GM18873 (cell line): ENCODE measurements around the gene HIPK4.
A peak's percentile ranks its signal among the peaks of the same experiment; 100 is the strongest.
"Not testable (repeated sequence)": the region's sequence is repeated elsewhere in the genome, so short reads cannot be mapped to it uniquely, and the experiment has no call there.

ENCODE experiments used
- ATAC-seq: cut with Tn5 transposase; IDR thresholded peaks from one replicate; pipeline ENCODE4 v1.9.1; 2021; ENCODE audit warnings: mild to moderate bottlenecking, moderate library complexity, moderate number of reproducible peaks; ENCODE audit not compliant: unreplicated experiment, low FRiP score

HIPK4 gene, protein sequence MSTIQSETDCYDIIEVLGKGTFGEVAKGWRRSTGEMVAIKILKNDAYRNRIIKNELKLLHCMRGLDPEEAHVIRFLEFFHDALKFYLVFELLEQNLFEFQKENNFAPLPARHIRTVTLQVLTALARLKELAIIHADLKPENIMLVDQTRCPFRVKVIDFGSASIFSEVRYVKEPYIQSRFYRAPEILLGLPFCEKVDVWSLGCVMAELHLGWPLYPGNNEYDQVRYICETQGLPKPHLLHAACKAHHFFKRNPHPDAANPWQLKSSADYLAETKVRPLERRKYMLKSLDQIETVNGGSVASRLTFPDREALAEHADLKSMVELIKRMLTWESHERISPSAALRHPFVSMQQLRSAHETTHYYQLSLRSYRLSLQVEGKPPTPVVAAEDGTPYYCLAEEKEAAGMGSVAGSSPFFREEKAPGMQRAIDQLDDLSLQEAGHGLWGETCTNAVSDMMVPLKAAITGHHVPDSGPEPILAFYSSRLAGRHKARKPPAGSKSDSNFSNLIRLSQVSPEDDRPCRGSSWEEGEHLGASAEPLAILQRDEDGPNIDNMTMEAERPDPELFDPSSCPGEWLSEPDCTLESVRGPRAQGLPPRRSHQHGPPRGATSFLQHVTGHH

DNA sequence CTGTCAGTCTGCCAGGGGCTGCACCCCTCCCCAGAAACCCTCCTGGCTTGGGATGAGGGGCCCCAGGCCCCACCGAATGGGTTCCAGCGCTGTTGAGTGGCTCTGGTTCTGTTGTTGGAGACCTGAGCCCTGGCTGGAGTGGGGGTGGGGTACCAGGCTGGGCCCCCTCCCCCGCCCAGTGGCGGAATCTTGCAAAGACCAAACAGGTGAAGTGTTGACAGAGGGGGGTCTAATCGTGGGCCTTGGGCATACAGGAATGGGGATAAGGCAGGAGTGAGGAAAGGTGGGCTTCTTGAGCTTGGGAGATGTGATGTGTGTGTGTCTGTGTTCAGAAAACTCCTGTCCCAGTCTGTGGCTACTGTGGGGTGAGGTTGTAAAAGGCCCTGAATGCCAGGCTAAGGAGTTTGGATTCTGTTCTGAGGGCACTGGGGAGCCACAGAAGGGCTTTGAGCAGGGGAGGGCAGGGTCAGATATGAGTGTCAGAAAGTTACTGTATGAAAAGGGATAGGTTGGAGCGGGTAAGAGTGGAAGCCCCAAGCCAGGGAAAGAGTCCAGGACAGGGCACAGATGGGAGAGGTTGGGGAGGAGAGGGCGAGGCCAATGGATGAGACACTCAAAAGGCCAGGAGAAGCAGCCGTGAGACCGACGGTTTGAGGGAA lies at the start of gene HIPK4:
Gene HIPK4 (minus strand): TSS at position 98 of the 659 bp plus-strand sequence. CDS start 279 bp downstream, outside the sequence.
- no peak for ATAC-seq

DNA sequence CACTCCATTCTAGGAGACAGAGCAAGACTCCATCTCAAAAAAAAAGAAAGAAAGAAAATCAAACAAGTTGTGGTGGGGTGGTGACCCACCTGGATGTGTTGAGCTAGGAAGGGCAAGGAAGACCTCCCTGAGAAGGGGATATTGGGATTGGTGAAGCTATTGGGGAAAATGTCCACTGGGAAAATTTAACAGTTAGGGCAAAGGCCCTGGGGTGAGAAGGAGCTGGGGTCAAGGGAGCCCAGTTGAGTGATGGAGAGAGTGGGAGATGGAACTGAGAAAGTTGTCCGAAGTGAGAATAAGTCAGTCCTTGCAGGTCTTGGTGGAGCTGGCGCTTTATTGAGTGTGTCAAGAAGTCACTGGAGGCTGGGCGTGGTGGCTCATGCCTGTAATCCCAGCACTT lies 48.3 kb upstream of the HIPK4 start:
- no peak for ATAC-seq

DNA sequence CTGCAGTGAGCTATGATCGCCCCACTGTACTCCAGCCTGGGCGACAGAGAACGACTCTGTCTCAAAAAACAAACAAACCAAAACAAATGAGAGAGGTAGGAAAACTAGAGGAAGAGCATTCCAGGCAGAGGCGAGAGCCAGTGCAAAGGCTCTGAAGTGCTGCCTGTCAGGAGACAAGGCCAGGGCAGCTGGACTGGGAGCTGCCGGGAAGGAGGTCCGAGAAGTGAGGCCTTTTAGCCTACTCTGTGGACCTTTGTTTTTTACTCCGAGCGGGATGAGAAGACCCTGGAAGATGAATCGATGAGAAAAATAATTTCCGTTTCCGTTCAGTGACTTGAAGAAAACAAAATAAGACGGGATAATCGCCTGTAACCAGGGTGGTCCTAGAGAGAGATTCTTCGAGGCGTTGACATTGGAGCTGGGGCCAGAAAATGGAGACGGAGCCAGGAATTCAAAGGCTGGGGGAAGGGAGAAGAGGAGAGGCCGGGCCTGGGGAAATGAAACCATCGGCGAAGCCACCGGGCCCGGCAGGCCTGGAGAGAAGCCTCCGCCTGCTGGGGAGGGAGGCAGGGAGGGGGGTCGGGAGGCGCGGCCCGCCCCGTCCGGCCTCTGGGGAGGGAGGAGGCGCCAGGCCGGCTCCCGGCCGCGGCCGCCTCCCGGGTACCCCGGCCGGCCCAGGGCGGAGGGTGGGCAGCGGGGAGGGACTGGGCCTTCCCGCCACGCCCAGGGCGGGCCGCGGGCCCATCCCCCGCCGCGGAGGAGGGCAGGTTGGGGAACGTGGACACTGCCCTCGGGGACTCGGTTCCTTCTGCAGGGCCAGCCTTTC lies 43.6 kb upstream of the HIPK4 start:
- no peak for ATAC-seq

DNA sequence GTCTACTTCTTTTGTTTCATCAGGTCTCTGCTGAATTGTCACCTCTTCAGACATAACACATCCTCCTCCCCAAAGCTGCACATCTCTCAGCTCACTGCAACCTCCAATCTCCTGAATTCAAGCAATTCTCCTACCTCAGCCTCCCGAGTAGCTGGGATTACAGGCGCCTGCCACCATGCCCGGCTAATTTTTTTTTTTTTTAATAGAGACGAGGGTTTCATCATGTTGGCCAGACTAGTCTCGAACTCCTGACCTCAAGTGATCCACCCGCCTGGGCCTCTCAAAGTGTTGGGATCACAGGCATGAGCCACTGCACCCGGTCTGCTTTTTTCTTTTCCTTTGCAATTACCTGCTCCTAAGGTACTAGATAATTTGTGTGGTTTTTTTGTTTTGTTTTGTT lies 42.8 kb upstream of the HIPK4 start:
- ATAC-seq, result not testable (repeated sequence)

DNA sequence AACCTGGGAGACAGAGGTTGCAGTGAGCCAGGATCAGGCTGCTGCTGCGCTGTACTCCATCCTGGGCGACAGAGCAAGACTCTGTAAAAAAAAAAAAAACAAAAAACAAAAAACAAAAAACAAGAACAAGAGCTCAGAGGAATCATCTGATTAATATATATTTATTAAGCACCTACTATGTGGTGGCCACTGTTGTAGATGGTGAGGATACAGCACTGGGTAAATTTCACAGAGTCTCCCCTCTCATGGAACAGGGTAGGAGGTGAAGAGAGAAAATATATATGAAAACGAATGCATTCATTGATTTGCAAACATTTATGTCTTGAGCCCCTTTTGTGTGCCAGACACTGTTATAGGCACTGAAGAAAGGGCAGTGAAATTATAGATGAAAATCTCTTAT lies 41.7 kb upstream of the HIPK4 start:
- no peak for ATAC-seq

DNA sequence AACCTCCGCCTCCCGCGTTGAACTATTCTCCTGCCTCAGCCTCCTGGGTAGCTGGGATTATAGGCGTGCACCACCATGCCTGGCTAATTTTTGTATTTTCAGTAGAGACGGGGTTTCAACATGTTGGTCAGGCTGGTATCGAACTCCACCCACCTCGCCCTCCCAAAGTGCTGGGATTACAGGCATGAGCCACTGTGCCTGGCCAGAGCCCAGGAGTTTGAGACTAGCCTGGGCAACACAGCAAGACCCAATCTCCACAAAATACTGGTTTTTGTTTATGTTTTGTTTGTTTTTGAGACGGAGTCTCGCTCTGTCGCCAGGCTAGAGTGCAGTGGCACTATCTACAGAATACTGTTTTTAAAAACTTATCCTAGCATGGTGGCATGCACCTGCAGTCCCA lies 40.3 kb upstream of the HIPK4 start:
- not testable (repeated sequence) for ATAC-seq

DNA sequence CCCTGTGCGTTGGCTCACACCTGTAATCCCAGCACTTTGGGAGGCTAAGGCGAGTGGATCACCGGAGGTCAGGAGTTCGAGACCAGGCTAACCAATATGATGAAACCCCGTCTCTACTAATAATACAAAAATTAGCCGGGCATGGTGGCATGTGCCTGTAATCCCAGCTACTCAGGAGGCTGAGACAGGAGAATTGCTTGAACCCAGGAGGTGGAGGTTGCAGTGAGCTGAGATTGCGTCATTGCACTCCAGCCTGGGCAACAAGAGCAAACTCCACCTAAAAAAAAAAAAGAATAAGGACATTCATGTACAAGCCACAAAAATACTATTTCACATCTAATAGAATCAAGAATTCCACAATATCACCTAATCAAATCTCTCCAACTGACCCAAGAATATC lies 38.2 kb upstream of the HIPK4 start:
- not testable (repeated sequence) for ATAC-seq

DNA sequence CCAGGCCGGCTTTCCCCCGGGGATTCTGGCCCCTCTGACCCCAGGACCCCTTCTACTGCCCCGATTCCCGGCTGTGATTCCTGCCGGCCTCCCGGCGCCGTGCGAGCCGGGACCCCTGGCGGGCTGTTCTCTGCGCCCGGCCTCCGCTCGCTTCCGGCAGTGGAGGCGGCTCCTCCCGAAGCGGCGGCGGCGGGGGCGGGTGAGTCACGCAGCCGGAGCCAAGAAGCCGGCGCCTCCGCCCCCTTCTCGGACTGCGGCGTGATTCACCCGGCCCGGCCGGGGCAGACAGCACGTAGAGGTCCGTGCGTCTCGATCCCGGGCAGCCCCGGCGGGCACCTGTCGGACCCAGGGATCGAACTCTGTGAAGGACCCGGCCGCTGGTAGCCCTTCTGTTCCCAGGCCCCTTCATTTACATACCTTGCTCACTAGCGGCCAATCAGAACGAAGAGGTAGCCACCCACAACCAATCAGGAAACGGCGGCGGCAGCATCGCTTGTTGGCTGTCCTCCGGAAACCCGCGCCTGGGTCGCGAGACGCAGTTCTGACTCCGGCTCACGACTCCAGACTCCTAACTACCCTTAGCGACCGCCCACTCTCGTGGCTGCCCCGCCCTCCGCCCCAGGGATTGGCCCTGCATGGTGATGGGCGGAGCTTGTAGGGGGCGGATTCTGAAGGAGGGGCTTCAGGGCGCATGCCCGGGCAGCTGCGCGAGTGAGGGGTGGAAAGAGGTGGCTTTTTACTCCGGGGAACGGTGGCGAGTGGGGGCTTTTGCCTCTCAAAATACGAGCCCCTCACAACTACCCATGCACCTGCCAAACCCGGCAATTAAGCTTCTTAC lies 35.7 kb upstream of the HIPK4 start, which contains the start of gene SERTAD1:
Gene SERTAD1 (minus strand): TSS at position 543 of the 838 bp plus-strand sequence. CDS start 2,446 bp downstream, outside the sequence.
- ATAC-seq, result peak; percentile 71

DNA sequence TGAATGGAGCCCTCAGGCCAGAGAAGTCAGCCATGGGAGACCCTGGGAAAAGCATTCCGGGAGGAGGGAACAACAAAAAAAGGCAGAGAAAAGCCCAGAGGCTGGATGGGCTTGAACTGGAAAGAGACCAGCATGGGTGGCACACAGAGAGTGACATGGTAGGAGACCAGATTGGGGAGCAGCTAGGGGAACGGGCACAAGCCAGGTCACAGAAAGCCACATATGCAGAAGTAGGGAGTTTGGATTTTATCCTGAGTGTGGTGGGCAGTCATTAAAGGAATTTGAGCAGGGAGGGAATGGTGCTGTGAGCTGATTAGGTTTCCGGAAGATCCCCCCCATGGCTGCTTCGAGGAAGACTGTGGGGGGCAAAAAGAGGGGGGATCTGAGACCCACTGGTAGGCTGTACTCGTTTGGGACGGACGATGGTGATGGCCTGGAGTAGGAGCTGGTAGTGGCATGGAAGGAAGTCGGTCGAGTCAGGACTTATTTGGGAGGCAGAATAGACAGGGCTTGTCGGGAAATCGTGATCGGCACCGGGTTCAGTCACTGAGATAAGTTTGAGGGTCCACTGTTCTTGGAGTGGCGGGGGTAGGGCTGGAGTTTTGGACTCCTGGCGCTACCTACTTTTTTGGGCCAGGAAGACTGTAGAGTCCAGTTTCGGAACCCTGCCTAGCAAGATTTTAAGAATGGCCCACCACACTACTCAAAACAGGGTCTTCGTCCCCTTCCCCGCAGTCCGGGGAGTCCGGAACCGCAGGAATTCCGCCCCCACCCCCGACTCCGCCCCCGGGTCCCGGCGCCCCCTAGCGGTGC lies 34.9 kb upstream of the HIPK4 start:
- no peak for ATAC-seq

DNA sequence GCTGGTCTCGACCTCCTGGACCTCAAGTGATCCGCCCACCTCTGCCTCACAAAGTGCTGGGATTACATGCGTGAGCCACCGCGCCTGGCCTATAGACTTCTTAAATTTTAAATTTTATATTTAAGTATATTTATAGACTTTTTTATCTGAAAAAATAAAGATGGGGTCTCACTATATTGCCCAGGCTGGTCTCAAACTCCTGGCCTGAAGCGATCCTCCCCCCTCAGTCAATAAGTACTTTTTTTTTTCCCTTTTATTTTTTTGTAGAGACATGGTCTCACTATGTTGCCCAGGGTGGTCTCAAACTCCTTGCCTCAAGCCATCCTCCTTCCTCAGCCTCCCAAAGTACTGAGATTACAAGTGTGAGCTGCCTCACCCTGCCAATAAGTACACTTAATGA lies 34.0 kb upstream of the HIPK4 start:
- ATAC-seq, result no peak

DNA sequence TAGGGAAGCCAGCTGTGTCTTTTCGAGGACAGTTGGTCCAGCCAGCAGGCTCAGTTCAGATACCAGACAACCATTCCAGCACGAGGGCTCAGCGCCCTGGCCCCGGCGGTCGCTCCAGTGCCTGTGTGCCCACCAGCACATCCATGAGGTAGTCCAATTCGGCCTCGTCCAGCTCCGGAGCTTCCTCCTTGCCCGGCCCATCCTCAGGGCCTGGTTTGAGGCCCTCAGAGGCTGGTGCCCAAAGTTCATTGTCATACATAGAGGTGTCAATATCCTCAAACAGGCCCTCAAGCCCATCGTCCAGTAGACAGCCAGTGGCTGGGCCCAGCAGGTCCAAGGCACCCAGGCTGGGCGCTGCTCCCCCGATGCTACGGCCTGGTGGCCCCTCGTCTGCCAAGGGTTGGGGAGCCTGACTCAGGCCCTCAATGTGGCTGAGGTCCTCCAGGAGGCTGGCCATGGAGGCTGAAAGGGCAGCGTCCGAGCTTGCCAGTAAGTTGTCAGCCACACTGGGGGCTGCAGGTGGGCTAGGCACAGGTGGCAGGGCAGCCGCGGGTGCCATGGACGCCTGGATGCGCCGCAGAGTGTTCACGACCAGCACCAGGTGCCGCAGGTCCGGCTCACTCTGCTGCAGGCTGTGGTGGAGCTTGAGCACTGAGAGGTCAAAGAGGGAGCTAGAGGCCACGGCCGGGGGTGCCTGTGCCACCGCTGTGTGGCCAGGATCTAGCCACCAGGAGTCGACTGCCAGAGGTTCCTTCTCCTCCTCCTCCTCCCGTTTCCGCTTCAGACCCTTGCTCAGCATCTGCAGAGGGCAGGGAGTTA lies 33.0 kb upstream of the HIPK4 start:
- ATAC-seq, result no peak

DNA sequence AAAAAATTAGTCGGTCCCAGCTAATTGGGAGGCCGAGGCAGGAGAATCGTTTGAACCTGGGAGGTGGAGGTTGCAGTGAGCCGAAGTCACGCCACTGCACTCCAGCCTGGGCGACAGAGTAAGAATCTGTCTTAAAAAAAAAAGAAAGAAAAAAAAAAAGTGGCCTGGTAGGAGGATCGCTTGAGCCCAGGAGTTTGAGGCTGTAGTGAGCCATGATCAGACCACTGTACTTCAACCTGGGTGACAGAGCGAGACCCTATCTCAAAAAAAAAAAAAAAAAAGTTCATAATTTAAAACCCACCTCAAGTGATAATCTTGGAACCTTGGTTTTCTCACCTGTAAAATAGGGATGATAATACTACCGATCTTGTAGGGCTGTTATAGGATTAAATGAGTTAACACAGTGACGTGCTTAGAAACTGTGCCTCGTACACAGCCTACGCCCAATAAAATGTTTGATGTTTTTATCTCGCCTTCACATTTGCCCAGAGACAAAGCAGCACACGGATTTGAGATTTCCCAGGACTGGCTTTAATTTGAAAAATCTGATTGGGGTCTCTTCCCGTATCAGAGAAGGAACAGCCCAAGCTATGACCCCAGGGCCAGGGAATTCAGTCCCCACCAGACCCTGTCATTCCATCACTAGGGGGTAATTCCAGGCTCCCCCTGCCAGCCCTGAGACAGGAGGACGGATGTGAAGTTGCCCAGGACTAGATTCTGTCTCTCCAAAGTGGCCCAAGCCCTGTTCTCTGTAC lies 32.2 kb upstream of the HIPK4 start:
- ATAC-seq, result no peak

DNA sequence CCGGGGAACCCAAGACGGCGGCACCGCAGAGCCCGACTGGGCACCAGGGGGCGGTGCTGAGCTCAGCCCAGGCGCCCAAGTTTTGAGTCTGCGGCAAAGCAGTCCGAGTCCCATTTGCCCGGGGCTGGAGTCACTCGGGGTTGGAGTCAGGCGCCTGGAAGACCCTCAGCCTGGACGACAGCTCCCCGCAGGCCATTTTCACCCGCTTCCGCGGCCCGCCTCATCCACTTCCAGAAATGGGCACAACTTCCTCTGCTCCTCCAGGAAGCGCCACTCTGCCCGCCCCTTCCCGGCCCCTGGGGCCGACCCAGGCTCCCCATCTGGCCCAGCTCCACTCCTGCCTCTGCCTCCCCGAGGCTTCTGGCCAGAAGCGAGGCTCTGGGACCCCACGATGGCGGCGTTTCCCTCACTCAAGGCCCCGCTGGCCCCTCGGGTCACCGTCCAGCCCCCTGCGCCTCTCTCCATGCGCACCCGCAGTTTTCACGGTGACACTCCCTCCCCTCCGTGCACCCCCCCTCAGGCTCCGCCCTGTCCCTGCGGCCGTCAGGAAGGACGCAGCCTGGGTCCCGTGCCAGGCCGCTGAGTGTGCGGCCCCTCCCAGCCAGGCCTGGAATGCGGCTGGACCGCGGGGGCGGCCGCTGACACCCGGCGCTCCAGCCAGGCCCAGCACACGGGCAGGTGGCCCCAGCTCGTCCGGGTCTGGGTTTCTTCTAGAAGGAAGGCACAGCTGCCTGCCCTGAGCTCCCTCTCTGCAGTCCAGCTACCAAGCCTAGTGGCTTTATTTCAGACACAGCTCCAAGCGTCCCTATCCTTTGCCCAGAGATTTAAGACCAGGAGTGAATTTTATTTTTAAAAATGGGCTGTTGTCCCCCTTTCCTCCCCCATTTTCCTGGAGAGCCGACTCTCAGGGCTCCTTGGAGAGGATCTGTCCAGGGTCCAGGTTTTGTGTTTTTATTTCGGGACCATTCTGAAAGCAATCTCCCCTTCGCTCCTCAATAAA lies 31.1 kb upstream of the HIPK4 start:
- peak; percentile 30 for ATAC-seq

DNA sequence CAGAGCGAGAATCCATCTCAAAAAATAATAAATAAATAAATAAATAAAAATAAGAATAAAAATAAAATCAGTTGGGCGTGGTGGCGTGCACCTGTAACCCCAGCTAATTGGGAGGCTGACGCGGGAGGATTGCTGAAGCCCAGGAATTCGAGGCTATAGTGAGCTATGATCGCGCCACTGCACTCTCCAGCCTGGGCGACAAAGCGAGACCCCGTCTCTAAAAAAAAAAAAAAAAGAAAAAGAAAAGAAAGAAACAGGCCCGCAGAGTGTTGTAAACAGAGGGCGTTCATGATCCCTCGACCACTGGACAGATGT lies 30.4 kb upstream of the HIPK4 start:
- ATAC-seq, result no peak

DNA sequence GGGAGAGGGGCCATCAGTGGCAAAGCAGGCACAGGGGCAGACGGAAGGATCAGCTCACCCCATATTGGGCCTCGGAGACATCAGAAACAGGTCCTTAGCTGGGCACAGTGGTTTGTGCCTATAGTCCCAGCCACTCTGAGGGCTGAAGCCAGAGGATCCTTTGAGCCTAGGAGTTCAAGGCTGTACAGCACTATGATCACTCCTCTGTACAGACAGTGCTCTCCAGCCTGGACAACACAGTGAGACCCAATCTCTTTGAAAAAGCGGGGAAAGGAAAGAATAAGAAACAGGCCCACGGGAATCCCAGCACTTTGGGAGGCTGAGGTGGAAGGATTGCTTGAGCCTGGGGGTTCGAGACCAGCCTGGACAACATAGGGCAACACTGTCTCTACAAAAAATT lies 29.8 kb upstream of the HIPK4 start:
- no peak for ATAC-seq

DNA sequence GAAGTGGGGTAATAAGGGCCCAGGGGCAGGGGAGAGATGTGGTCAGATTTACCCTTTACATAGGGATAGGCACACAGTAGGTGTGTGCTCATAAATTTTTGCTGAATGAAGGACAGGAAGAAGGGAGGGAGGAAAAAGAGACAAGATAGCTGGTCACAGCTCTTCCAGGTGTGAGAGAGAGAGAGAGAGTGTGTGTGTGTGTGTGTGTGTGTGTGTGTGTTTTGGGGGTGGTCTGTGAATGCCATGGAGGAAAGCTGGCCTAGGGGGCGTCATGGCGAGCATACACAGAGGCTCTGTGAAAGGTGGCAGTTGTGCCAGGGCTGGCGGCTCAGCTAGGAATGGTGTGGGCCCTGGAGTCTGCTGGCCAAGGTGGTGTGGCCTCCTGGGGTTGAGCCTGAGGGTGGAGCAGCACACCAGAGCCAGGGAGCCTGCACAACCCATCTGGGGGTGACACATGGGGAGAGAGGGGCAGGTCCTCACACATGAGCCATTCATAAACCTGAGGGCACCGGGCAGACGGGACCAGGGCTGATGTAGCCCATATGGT lies 29.2 kb upstream of the HIPK4 start:
- ATAC-seq, result no peak
